CD4-positive, alpha-beta T cell (primary cell): ENCODE results near the gene THEMIS. TPM values are rescaled to one million over a fixed set of nuclear protein-coding genes. Genes with fewer than 3 reads are reported as not detected.
A peak's percentile ranks its signal among the peaks of the same experiment; 100 is the strongest.

Experiments
- ATAC-seq: fragments of 200-7000 bp; cut with Tn5 transposase; one replicate; pipeline ENCODE4 v1.10.0; 2022; ENCODE audit warnings: mild to moderate bottlenecking; ENCODE audit not compliant: poor library complexity
- CTCF ChIA-PET: fragments of 350-600 bp; sonication (Branson Sonifier 250); formaldehyde crosslinking; loops from one replicate; lab custom pipeline; 2021; ENCODE audit warnings: antibody characterized with exemption, inconsistent platforms; lab: Charles Lee
- POLR2A ChIA-PET: fragments of 350-600 bp; sonication (Branson Sonifier 250); formaldehyde crosslinking; loops from one replicate; lab custom pipeline; 2021; ENCODE audit warnings: antibody characterized with exemption, inconsistent platforms; lab: Charles Lee
- DNase-seq, 14 experiments: peaks; one replicate each; pipeline ENCODE4 v3.0.0-alpha.2; 2013 to 2020; ENCODE audit warnings: mixed read lengths in 2 of 14
- H3K27ac ChIP-seq, 2 donors: one replicate each; pipeline versions ENCODE4 v1.5.1 to v1.7.0; 2013; ENCODE audit warnings: low read length in 2 of 2, low read depth in 1 of 2, mild to moderate bottlenecking in 1 of 2
- H3K27me3 ChIP-seq, 2 experiments: 1 replicate in 1 of 2; 2 replicates in 1 of 2; pipeline versions ENCODE4 v1.6.1 to v1.7.0; 2013; ENCODE audit warnings: low read length in 2 of 2, control low read depth in 1 of 2, mild to moderate bottlenecking in 1 of 2, moderate library complexity in 1 of 2; ENCODE audit not compliant: insufficient read depth in 2 of 2, control insufficient read depth in 1 of 2
- H3K36me3 ChIP-seq: one replicate; pipeline ENCODE4 v1.6.1; 2013; ENCODE audit warnings: low read length, control low read depth; ENCODE audit not compliant: insufficient read depth
- H3K4me1 ChIP-seq: one replicate; pipeline ENCODE4 v1.6.1; 2013; ENCODE audit warnings: low read length, control low read depth; ENCODE audit not compliant: insufficient read depth
- H3K4me3 ChIP-seq: one replicate; pipeline ENCODE4 v1.5.1; 2013; ENCODE audit warnings: mild to moderate bottlenecking, low read length, moderate library complexity
- H3K9me3 ChIP-seq, 2 experiments: 1 replicate in 1 of 2; 2 replicates in 1 of 2; pipeline versions ENCODE4 v1.6.1 to v1.7.0; 2013; ENCODE audit warnings: low read length in 2 of 2, mild to moderate bottlenecking in 2 of 2, control low read depth in 1 of 2, moderate library complexity in 1 of 2; ENCODE audit not compliant: control insufficient read depth in 1 of 2, insufficient read depth in 1 of 2
- H3K27ac Mint-ChIP-seq: one replicate; pipeline ENCODE4 v1.8.0; 2020; ENCODE audit warnings: mixed read lengths
- H3K27me3 Mint-ChIP-seq: one replicate; pipeline ENCODE4 v1.8.0; 2021; ENCODE audit warnings: mixed read lengths
- H3K36me3 Mint-ChIP-seq: one replicate; pipeline ENCODE4 v1.8.0; 2021; ENCODE audit warnings: low read depth, mixed read lengths
- H3K4me1 Mint-ChIP-seq: one replicate; pipeline ENCODE4 v1.8.0; 2021; ENCODE audit warnings: low read depth, mixed read lengths
- H3K4me3 Mint-ChIP-seq: one replicate; pipeline ENCODE4 v1.8.0; 2020; ENCODE audit warnings: mild to moderate bottlenecking, mixed read lengths
- H3K9me3 Mint-ChIP-seq: one replicate; pipeline ENCODE4 v1.8.0; 2020; ENCODE audit warnings: mixed read lengths
- intact Hi-C, 2 experiments: fragments of 100-400 bp; cut with DNase I in 1 of 2; cut with micrococcal nuclease in 1 of 2; formaldehyde crosslinking; loops; one replicate each; pipeline versions ENCODE4 v1.15.1 to v1.9.0; 2023 to 2025; cut with DNase I, micrococcal nuclease
- total RNA-seq, 174 experiments: library from RNA in 2 of 174; stranded (reverse) in 2 of 174; gene quantifications; one replicate each; pipeline ENCODE4 v1.2.3 and lab custom pipeline; 2021 to 2026
- TF ChIP-seq, protein P1 (sequence below): fragments of 200-600 bp; IDR thresholded peaks from one replicate; pipeline ENCODE4 v1.8.0; 2022; ENCODE audit warnings: antibody characterized with exemption, mild to moderate bottlenecking

The THEMIS gene
- total RNA-seq, 2 experiments from 2014 or later: 25.0 to 25.3 TPM

DNA sequence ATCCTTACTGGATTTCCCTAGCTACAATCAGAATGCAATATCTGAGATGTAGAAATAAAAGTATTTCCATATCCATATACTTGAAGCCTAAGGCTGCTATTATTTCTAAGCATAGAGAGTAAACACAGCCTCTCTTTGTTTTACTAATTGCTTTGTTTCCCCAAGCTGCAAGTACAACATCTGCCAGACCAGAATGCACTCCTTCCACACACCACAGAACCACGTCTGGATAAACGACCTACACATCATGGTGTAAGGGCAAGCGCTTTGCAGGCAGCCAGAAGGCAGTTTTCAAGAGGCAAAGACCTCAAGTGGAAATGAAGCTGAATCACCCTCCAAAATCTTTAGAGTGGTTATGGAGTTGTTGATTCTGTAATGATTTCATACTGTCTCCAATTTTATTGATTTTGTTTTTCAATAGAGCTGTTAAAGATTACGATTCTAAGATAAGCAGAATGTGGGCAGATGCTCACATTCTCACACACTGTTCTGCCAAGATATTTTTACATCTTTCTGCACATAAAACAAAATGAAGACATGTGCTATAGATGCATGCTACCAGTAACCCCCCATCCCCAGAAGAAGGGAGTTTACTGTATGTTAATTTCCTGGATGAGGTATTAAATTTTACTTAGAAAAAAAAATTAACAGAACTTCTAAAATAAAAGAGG, 88.8 kb downstream of the THEMIS start:
- H3K9me3 ChIP-seq: no peaks in the 10 kb centered on the region
- peaks cover 50% of the 10 kb centered on the region for H3K36me3 ChIP-seq
- H3K27me3 ChIP-seq: no peaks in the 10 kb centered on the region
- ChIA-PET POLR2A (interaction anchor here (0.6 to 1.0 kb wide), 2 partner anchors 8 to 35 kb away, joined by 4 to 5 read pairs; no protein-coding TSS in a partner anchor), CTCF (interaction anchor here (0.9 kb wide), 1 partner anchor 9 kb away, joined by 3 read pairs; no protein-coding TSS in a partner anchor)
- peaks cover 16% of the 10 kb centered on the region for H3K4me1 ChIP-seq
- Mint-ChIP-seq H3K4me1 (peaks cover 94% of the 10 kb centered on the region), H3K27ac (peak overlapping the region; percentile 83), H3K4me3 (peak overlapping the region; percentile 11), H3K36me3 (peaks cover 90% of the 10 kb centered on the region), H3K27me3 (no peaks in the 10 kb centered on the region), H3K9me3 (no peaks in the 10 kb centered on the region)
- DNase-seq (peak in 1 of 14 experiments; percentile 25), ATAC-seq (no peak)
- TF ChIP-seq, protein P1, sequence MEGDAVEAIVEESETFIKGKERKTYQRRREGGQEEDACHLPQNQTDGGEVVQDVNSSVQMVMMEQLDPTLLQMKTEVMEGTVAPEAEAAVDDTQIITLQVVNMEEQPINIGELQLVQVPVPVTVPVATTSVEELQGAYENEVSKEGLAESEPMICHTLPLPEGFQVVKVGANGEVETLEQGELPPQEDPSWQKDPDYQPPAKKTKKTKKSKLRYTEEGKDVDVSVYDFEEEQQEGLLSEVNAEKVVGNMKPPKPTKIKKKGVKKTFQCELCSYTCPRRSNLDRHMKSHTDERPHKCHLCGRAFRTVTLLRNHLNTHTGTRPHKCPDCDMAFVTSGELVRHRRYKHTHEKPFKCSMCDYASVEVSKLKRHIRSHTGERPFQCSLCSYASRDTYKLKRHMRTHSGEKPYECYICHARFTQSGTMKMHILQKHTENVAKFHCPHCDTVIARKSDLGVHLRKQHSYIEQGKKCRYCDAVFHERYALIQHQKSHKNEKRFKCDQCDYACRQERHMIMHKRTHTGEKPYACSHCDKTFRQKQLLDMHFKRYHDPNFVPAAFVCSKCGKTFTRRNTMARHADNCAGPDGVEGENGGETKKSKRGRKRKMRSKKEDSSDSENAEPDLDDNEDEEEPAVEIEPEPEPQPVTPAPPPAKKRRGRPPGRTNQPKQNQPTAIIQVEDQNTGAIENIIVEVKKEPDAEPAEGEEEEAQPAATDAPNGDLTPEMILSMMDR: no peak
- intact Hi-C loops: no loop called here
- no peak overlapping the region for H3K4me3 ChIP-seq
- no peak overlapping the region for H3K27ac ChIP-seq

DNA sequence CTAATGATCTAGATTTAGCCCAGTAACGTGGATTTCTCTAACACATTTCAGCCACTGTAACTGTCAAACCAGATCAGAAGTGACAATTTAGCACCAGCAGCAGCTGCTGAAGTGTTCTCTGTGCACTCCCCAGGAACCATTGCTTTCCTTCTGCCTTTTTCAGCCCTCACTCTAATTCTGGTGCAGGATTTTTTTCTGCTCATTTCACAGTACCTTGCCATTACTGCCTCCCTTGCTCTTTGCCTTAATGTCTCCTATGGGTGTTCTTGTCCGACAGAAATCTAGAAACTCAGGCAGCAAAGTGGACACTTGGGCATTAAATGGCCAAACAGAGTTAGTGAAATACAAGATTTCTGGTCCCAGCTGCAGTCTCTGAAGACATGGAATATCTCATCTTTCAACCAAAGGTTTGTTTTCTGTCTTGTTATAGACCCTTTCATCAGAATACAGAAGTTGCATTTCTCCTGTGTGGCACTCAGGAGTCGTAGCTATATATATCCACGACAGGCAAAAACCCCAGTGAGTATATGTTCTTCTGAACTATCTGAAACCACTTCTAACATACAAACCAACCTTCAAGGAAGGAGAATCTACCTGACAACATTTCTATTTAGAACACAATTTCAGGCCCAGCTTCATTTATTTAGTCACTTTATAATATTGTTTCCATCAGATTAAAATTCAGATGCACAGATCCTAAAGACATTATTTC, 92.9 kb downstream of the THEMIS start:
- ChIA-PET CTCF (interaction anchor here (1.3 kb wide), 1 partner anchor 23 kb away, joined by 3 read pairs; no protein-coding TSS in a partner anchor), POLR2A (interaction anchor here (0.6 to 1.1 kb wide), 3 partner anchors 13 to 602 kb away, joined by 3 to 4 read pairs (median 3); no protein-coding TSS in a partner anchor)
- H3K27ac ChIP-seq: no peak overlapping the region
- Mint-ChIP-seq H3K4me1 (peaks cover 100% of the 10 kb centered on the region), H3K36me3 (peaks cover 95% of the 10 kb centered on the region), H3K27ac (peak overlapping the region; percentile 83), H3K4me3 (peak overlapping the region; percentile 31), H3K9me3 (peaks cover 2% of the 10 kb centered on the region), H3K27me3 (no peaks in the 10 kb centered on the region)
- H3K36me3 ChIP-seq: peaks cover 67% of the 10 kb centered on the region
- H3K9me3 ChIP-seq: no peaks in the 10 kb centered on the region
- TF ChIP-seq, protein P1: no peak
- no peaks in the 10 kb centered on the region for H3K27me3 ChIP-seq
- intact Hi-C loops: loop anchor here in 1 of 2 experiments (2.0 to 5.0 kb wide), 2 partner anchors 15 to 36 kb away; no protein-coding TSS in a partner anchor
- H3K4me1 ChIP-seq: peaks cover 4% of the 10 kb centered on the region
- ATAC-seq (peak; percentile 64), DNase-seq (no peak)
- no peak overlapping the region for H3K4me3 ChIP-seq

DNA sequence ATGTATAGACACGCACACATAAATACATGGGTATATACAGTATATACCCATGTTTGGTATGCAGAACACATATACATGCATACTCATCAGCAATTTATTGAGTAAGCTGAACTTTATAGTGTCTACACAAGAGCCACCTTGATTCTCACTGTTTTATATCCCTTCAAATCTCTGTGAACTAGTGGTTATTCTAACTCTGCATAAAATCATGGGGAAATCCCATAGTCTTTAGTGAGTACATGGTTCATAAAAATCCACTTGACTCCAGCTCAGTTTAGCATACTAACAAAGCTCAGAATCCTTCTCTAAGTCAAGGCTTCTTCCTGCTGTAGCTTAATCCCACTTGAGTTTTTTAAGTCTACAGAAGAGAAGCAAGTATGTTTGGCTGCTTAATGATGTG, 104.1 kb downstream of the THEMIS start:
- Mint-ChIP-seq H3K27ac (peak overlapping the region; percentile 70), H3K36me3 (peaks cover 59% of the 10 kb centered on the region), H3K4me3 (no peak overlapping the region), H3K27me3 (no peaks in the 10 kb centered on the region), H3K9me3 (peaks cover 2% of the 10 kb centered on the region), H3K4me1 (peaks cover 87% of the 10 kb centered on the region)
- H3K9me3 ChIP-seq: peaks cover 0 to 3% of the 10 kb centered on the region in 2 experiments
- TF ChIP-seq, protein P1: no peak
- no peak overlapping the region for H3K27ac ChIP-seq
- intact Hi-C loops: no loop called here
- H3K27me3 ChIP-seq: no peaks in the 10 kb centered on the region
- peaks cover 18% of the 10 kb centered on the region for H3K4me1 ChIP-seq
- POLR2A ChIA-PET: no interaction called here
- ATAC-seq (no peak), DNase-seq (no peak)
- H3K36me3 ChIP-seq: peaks cover 24% of the 10 kb centered on the region
- CTCF ChIA-PET: no interaction called here
- no peak overlapping the region for H3K4me3 ChIP-seq
